C4-2B (cell line): ENCODE data around the gene LIPG.

ENCODE experiments used
- CTCF ChIP-seq: fragments of 450-650 bp; conservative IDR thresholded peaks from 2 replicates; pipeline ENCODE4 v1.5.1; 2017; ENCODE audit warnings: mild to moderate bottlenecking
- ZFX ChIP-seq: fragments of 450-650 bp; IDR thresholded peaks from 2 replicates; pipeline ENCODE4 v1.6.1; 2017

GRCh38 chr18:49548229-49548636 is 13.6 kb upstream of the LIPG start:
- no peak for TF ChIP-seq CTCF
- TF ChIP-seq ZFX, result no peak
